Stimulated activated naive CD4-positive, alpha-beta T cell (primary cell): ENCODE results near the gene CWH43.
"Not testable (repeated sequence)": the region's sequence is repeated elsewhere in the genome, so short reads cannot be mapped to it uniquely, and the experiment has no call there.

Experiments
- DNase-seq, 6 experiments: peaks; one replicate each; lab custom pipeline; 2025; lab: John Stamatoyannopoulos, UW

The CWH43 gene

GRCh38 chr4:49097071-49097470, 111.0 kb downstream of the CWH43 start:
- not testable (repeated sequence) for DNase-seq

- DNase-seq, result not testable (repeated sequence)
Measured at GRCh38 chr4:49097505-49097904, 111.4 kb downstream of the CWH43 start.

GRCh38 chr4:49098034-49098759, 112.1 kb downstream of the CWH43 start:
- not testable (repeated sequence) for DNase-seq

- DNase-seq, result not testable (repeated sequence)
Measured at GRCh38 chr4:49099831-49100444, 113.9 kb downstream of the CWH43 start.

- not testable (repeated sequence) for DNase-seq
Measured at GRCh38 chr4:49102344-49102898, 116.3 kb downstream of the CWH43 start.

- DNase-seq, result not testable (repeated sequence)
Measured at GRCh38 chr4:49103436-49104136, 117.5 kb downstream of the CWH43 start.

- not testable (repeated sequence) for DNase-seq
Measured at GRCh38 chr4:49104231-49104930, 118.3 kb downstream of the CWH43 start.

- DNase-seq, result not testable (repeated sequence)
Measured at GRCh38 chr4:49105248-49105904, 119.3 kb downstream of the CWH43 start.

- DNase-seq, result not testable (repeated sequence)
Measured at GRCh38 chr4:49107262-49107661, 121.2 kb downstream of the CWH43 start.

GRCh38 chr4:49108183-49108978, 122.3 kb downstream of the CWH43 start:
- DNase-seq, result not testable (repeated sequence)

- not testable (repeated sequence) for DNase-seq
Measured at GRCh38 chr4:49109567-49110166, 123.6 kb downstream of the CWH43 start.

GRCh38 chr4:49110579-49110978, 124.5 kb downstream of the CWH43 start:
- DNase-seq, result not testable (repeated sequence)
